ENCODE data around the gene PPP1R13B. TPM values are rescaled to one million over a fixed set of nuclear protein-coding genes. Genes with fewer than 3 reads are reported as not detected.

Gene PPP1R13B
- total RNA-seq, 4 donors from 2014 or later: 10.7 to 48.3 (median 23.3) TPM

GRCh38 chr14:103697603-103698379 is 149.6 kb downstream of the PPP1R13B start:
- H3K4me3 ChIP-seq: no peak overlapping the region
- H3K9me3 ChIP-seq: no peaks in the 10 kb centered on the region
- peaks cover 4 to 84% (median 7%) of the 10 kb centered on the region in 3 donors for H3K36me3 ChIP-seq
- H3K27ac ChIP-seq: peak overlapping the region in 3 of 4 donors; percentile 26 to 73 (median 32)
- peaks cover 0 to 71% (median 23%) of the 10 kb centered on the region in 4 donors for H3K4me1 ChIP-seq
- H3K27me3 ChIP-seq: no peaks in the 10 kb centered on the region
- no peak for DNase-seq (ENCODE audit: low spot score in 2 of 2)
- TF ChIP-seq EP300 (IDR thresholded peaks at IDR 0.05): no peak
- TF ChIP-seq POLR2A (IDR thresholded peaks at IDR 0.05): no peak
- TF ChIP-seq CTCF (IDR thresholded peaks at IDR 0.05): no peak
- WGBS, 2 donors: 40 to 73% methylated on average over 4 to 12 of the region's 14 CpGs

- H3K27ac ChIP-seq: peak overlapping the region in 3 of 4 donors; percentile 3 to 73 (median 26)
- peaks cover 4 to 82% (median 7%) of the 10 kb centered on the region in 3 donors for H3K36me3 ChIP-seq
- no peaks in the 10 kb centered on the region for H3K9me3 ChIP-seq
- H3K27me3 ChIP-seq: no peaks in the 10 kb centered on the region
- no peak for DNase-seq (ENCODE audit: low spot score in 2 of 2)
- no peak for TF ChIP-seq POLR2A (IDR thresholded peaks at IDR 0.05)
- TF ChIP-seq EP300 (IDR thresholded peaks at IDR 0.05): no peak
- no peak for TF ChIP-seq CTCF (IDR thresholded peaks at IDR 0.05)
- 18 to 37% methylated on average over 3 of the region's 3 CpGs for WGBS, 2 donors
- H3K4me3 ChIP-seq: no peak overlapping the region
- H3K4me1 ChIP-seq: peaks cover 0 to 66% (median 23%) of the 10 kb centered on the region in 4 donors
These were observed 150.2 kb downstream of the PPP1R13B start for GRCh38 chr14:103697206-103697602.

- H3K4me1 ChIP-seq: peaks cover 0 to 66% (median 23%) of the 10 kb centered on the region in 4 donors
- peak overlapping the region in 3 of 4 donors; percentile 3 to 73 (median 61) for H3K27ac ChIP-seq
- 12 to 19% methylated on average over 13 to 17 of the region's 17 CpGs for WGBS, 2 donors
- H3K27me3 ChIP-seq: no peaks in the 10 kb centered on the region
- H3K9me3 ChIP-seq: no peaks in the 10 kb centered on the region
- no peak overlapping the region for H3K4me3 ChIP-seq
- TF ChIP-seq CTCF (IDR thresholded peaks at IDR 0.05) (no peak), POLR2A (IDR thresholded peaks at IDR 0.05) (no peak), EP300 (IDR thresholded peaks at IDR 0.05) (no peak)
- no peak for DNase-seq (ENCODE audit: low spot score in 2 of 2)
- H3K36me3 ChIP-seq: peaks cover 4 to 79% (median 7%) of the 10 kb centered on the region in 3 donors
These were observed 150.8 kb downstream of the PPP1R13B start for GRCh38 chr14:103696466-103697071.

GRCh38 chr14:103696070-103696402 is 151.3 kb downstream of the PPP1R13B start:
- WGBS, 2 donors: 46 to 52% methylated on average over 10 to 12 of the region's 13 CpGs
- H3K27me3 ChIP-seq: no peaks in the 10 kb centered on the region
- H3K4me1 ChIP-seq: peaks cover 0 to 63% (median 23%) of the 10 kb centered on the region in 4 donors
- no peaks in the 10 kb centered on the region for H3K9me3 ChIP-seq
- peak overlapping the region in 3 of 4 donors; percentile 3 to 73 (median 61) for H3K27ac ChIP-seq
- DNase-seq (ENCODE audit: low spot score in 2 of 2): no peak
- TF ChIP-seq EP300 (IDR thresholded peaks at IDR 0.05): no peak
- no peak for TF ChIP-seq POLR2A (IDR thresholded peaks at IDR 0.05)
- TF ChIP-seq CTCF (IDR thresholded peaks at IDR 0.05): no peak
- no peak overlapping the region for H3K4me3 ChIP-seq
- H3K36me3 ChIP-seq: peaks cover 4 to 79% (median 7%) of the 10 kb centered on the region in 3 donors
